GM12874 (cell line): ENCODE data around the gene TVP23A.

Experiments
- CTCF ChIP-seq: IDR thresholded peaks from 2 replicates; pipeline ENCODE4 v1.5.1; 2011; ENCODE audit warnings: low read depth, mild to moderate bottlenecking, control low read depth, low read length, moderate library complexity; ENCODE audit not compliant: insufficient read depth

The TVP23A gene

GRCh38 chr16:10817963-10818941 lies at the start of gene TVP23A:
Gene TVP23A (minus strand): TSS chr16:10818794. CDS start chr16:10818493, 301 bp downstream.
- TF ChIP-seq CTCF, result no peak

DNA sequence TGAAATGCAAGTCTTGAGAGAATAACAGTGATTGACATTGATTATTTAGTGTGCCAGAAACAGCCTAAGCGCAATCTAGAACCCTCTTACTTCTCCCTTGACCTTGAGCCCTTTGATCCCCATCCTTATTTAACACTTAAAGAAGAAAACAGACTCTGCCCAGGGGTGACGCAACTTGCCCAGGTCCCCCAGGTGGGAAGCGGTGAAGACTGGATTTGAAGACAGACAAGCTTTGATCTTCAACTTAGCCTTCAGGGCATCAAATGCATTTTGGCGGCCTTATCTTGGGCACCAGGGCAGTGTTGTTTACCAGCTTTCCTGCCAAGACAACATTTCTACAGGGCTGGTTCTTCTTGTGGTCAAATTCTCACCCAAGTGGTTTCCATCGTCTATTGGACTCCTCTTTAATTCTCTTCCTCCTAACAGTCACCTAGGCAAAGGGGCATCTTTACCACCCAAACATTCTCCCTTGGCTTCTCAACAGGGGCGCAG lies 49.6 kb upstream of the TVP23A start:
- TF ChIP-seq CTCF, result no peak

DNA sequence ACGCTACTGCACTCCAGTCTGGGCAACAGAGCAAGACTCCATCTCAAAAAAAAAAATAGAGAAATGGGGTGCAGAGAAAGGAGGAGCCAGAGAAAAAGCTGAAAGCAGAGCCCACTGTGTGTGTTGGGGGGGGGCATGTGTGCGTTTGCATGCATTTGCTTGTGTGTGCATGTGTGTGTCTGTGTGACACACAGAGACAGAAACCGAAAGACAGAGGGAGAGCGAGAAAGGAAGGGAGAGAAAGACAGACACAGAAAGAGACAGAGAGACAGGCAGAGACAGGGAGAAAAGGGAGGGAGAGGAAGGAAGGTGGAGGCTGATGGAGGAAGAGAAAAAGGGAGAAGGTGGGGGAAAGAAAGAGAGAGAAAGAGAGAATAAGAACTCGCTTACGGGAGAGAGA lies 48.6 kb upstream of the TVP23A start:
- no peak for TF ChIP-seq CTCF

DNA sequence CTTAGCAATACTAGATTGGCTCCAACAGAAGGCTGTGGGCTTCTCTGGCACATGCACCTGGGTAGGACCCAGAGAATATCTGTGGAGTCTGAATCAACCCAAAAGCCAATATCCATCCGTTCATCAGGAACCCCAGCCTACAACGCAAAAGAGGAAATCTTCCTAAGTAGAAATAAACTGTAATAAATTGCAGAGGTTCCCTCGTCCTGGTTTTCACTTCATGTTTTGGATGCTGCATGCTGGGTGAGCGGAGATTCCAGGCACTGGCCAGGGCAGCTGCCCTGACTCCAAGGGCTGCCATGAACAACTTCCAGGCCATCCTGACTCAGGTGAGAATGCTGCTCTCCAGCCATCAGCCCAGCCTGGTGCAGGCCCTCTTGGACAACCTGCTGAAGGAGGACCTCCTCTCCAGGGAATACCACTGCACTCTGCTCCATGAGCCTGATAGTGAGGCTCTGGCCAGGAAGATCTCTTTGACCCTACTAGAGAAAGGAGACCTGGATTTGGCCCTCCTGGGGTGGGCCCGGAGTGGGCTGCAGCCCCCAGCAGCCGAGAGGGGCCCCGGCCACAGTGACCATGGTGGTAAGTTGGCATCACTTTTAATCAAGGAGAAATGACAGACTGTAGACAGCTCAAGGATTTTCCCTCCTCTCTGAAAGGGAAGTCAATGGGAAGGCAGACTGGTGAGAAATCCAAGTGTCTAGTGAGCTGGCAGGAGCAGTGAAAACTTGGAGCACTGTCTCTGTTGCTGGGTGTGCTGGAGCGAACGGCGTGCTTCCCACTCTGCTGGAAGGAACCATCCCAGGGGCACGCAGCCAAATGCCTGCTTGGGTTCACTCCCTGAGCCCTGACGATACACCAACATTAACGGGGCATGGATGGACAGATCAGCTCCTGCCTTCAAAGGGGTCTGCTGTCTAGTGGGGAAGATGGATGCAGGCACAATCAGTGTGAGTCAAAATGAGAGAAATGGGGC lies 47.7 kb upstream of the TVP23A start:
- TF ChIP-seq CTCF, result no peak

- no peak for TF ChIP-seq CTCF
Observed at GRCh38 chr16:10862438-10862837, 43.8 kb upstream of the TVP23A start.

DNA sequence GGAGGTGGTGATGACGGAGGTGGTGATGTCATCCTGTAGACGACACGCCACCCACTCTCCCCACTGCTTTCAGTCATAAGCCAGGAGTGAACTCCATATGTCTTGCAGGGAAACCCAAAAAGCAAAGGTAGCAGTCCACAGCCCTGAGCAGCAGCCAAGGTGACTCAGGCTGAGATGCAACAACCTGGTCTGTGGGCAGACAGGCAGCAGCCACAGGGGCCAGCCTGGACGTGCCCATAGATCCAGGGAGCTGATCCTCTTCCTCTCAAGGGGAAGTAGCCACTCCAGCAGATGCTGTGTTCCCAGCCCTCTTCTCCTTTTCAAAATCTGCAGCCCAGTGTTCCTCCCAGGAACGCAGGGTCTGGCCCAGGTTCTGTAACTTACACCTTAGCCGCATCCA lies 41.1 kb upstream of the TVP23A start:
- no peak for TF ChIP-seq CTCF

DNA sequence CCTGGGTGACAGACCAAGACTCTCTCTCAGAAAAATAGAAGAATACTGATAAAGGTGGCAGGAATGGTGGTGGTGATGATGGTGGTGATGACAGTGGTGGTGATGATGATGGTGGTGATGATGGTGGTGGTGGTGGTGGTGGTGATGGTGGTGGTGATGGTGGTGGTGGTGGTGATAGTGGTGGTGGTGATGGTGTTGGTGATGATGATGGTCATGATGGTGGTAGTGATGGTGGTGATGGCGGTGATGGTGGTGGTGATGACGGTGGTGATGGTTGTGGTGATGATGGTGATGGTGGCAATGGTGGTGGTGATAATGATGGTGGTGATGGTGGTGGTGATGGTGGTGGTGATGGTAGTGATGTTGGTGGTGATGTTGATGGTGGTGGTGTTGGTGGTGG lies 40.4 kb upstream of the TVP23A start:
- TF ChIP-seq CTCF, result no peak
